Esophagus muscularis mucosa (tissue), 4 donors: Measurements from ENCODE around the gene CBY1. TPM values are rescaled to one million over a fixed set of nuclear protein-coding genes. Genes with fewer than 3 reads are reported as not detected.

Source experiments
- DNase-seq: peaks from one replicate; pipeline ENCODE4 v3.0.0-alpha.2; 2017; ENCODE audit errors: extremely low spot score
- H3K27ac ChIP-seq, 4 donors: fragments of 200-600 bp; sonication (generic); replicated peaks in 1 of 4; 1 replicate in 3 of 4; 2 replicates in 1 of 4; pipeline ENCODE4 v1.5.1; 2016 to 2019; ENCODE audit warnings: mild to moderate bottlenecking in 1 of 4
- H3K27me3 ChIP-seq, 4 donors: fragments of 200-600 bp; sonication (generic); one replicate each; pipeline versions ENCODE4 v1.5.1 to v1.6.0; 2016 to 2019
- H3K36me3 ChIP-seq, 4 donors: fragments of 200-600 bp; sonication (generic); one replicate each; pipeline ENCODE4 v1.5.1; 2016 to 2019
- H3K4me1 ChIP-seq, 4 donors: fragments of 200-600 bp; sonication (generic); one replicate each; pipeline ENCODE4 v1.5.1; 2016 to 2019
- H3K4me3 ChIP-seq, 4 donors: fragments of 200-600 bp; sonication (generic); 1 replicate in 2 of 4; 2 replicates in 2 of 4; pipeline ENCODE4 v1.5.1; 2016 to 2019; ENCODE audit warnings: mild to moderate bottlenecking in 4 of 4, moderate library complexity in 1 of 4
- H3K9me3 ChIP-seq, 4 donors: fragments of 200-600 bp; sonication (generic); 1 replicate in 3 of 4; 2 replicates in 1 of 4; pipeline ENCODE4 v1.5.1; 2016 to 2019
- CTCF ChIP-seq, 3 experiments: fragments of 200-600 bp in 2 of 3; fragments of 450-650 bp in 1 of 3; sonication (generic) in 2 of 3; IDR thresholded peaks; one replicate each; pipeline ENCODE4 v1.5.1; 2017 to 2019; ENCODE audit warnings: antibody characterized with exemption in 3 of 3, mild to moderate bottlenecking in 2 of 3, moderate library complexity in 1 of 3
- EP300 ChIP-seq: sonication (generic); formaldehyde crosslinking; IDR thresholded peaks from one replicate; pipeline ENCODE4 v1.6.1; 2017; ENCODE audit warnings: antibody characterized with exemption
- POLR2A ChIP-seq: fragments of 450-650 bp; IDR thresholded peaks from one replicate; pipeline ENCODE4 v1.6.1; 2017; ENCODE audit warnings: antibody characterized with exemption, moderate library complexity, mild to moderate bottlenecking, low read depth
- POLR2AphosphoS5 ChIP-seq, 2 donors: sonication (generic); formaldehyde crosslinking; IDR thresholded peaks; one replicate each; pipeline ENCODE4 v1.6.1; 2017; ENCODE audit warnings: antibody characterized with exemption in 2 of 2
- WGBS: methylation state at CpG from one replicate; pipeline ENCODE4 v1.1.5; 2018; 5-methylcytosine and 5-hydroxymethylcytosine counted together
- intact Hi-C: fragments of 100-400 bp; cut with DNase I; formaldehyde crosslinking; loops from one replicate; pipeline ENCODE4 v1.15.1; 2023
- total RNA-seq, 4 donors: library from RNA; depleted of rRNA; stranded (reverse); fragments of >200 nt; gene quantifications; one replicate each; pipeline versions ENCODE4 v1.1.0 to v1.2.1, GENCODE V29; 2016

CBY1 gene
- total RNA-seq, 4 donors from 2014 or later, result 25.2 to 36.9 (median 33.9) TPM

DNA sequence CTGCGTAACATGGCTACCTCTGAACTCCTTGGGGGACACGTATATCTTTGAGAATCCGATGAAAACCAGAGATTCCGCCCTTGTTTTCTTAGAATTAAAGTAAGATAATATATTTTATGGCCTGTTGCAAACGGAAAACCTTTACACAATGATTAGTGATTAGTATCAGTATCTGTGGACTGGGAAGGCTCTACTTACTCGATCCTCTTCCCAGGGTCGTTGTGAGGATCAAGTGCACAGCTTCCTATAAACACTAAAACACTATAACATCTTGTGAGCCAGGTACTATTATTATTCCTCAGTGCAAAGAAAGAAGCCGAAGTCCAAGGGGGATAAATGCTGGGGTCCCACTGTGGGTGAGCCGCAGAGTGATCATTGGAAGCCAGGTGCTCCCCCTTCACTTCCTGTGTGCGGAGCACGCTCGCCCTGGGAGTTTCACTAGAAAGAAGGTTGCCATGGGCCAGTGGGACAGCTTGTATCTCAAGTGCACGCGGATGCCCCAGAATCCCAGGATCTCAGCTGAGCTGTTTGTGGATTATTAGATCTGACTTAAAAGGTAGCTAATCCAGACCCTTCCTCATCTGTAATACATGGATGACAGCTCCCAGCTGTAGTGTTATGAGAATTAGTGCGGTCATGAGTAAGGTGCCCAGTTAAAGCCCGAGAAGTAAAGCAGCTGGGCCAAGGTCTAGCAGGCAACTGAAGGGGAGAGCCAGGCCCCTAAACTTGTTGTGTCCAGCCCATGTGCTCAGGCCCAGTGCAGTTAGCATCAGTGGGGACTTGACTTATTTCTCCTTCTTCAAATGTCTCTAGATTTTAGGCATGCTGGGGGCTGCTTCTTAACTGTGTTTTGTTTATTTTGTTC is 839 bp downstream of the CBY1 start:
- Histone ChIP-seq H3K9me3 (no peaks in the 10 kb centered on the region), H3K4me1 (peaks cover 16 to 30% (median 22%) of the 10 kb centered on the region in 4 donors), H3K36me3 (peaks cover 0 to 16% (median 9%) of the 10 kb centered on the region in 4 donors), H3K4me3 (peak overlapping the region; percentile 83 to 96 (median 88)), H3K27ac (peak overlapping the region; percentile 85 to 90 (median 89)), H3K27me3 (no peaks in the 10 kb centered on the region)
- intact Hi-C loops, result no loop called here
- WGBS, result 3% methylated on average over 14 of the region's 16 CpGs
- no peak for DNase-seq
- TF ChIP-seq CTCF (IDR thresholded peaks at IDR 0.05) (no peak), EP300 (no peak), POLR2A (no peak), POLR2AphosphoS5 (IDR thresholded peaks at IDR 0.05) (no peak)

GRCh38 chr22:38674888-38675287 is 18.4 kb downstream of the CBY1 start:
- Histone ChIP-seq H3K27me3 (no peaks in the 10 kb centered on the region), H3K4me1 (no peaks in the 10 kb centered on the region), H3K36me3 (peaks cover 26 to 39% (median 34%) of the 10 kb centered on the region in 4 donors), H3K9me3 (no peaks in the 10 kb centered on the region), H3K4me3 (no peak overlapping the region), H3K27ac (no peak overlapping the region)
- TF ChIP-seq CTCF (IDR thresholded peaks at IDR 0.05) (no peak), EP300 (no peak), POLR2AphosphoS5 (IDR thresholded peaks at IDR 0.05) (no peak), POLR2A (no peak)
- intact Hi-C loops, result no loop called here
- no peak for DNase-seq
- 71% methylated on average over 5 of the region's 5 CpGs for WGBS

DNA sequence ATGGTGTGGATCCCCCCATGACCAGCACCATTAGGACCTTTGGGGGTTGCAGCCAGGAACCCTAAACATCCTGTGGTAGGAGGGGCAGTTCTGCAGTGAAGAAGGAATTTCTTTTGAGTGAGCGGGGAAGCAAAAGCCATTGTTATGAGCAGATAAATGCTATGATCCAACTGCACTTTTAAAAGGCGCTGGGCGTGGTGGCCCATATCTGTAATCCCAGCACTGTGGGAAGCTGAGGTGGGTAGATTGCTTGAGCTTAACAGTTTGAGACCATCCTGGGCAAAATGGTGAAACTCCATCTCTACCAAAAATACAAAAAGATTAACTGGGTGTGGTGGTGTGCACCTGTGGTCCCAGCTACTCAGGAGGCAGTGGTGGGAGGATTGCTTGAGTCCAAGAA is 19.4 kb downstream of the CBY1 start:
- Histone ChIP-seq H3K36me3 (peaks cover 23 to 33% (median 31%) of the 10 kb centered on the region in 4 donors), H3K27ac (no peak overlapping the region), H3K27me3 (no peaks in the 10 kb centered on the region), H3K4me1 (no peaks in the 10 kb centered on the region), H3K9me3 (no peaks in the 10 kb centered on the region), H3K4me3 (no peak overlapping the region)
- TF ChIP-seq POLR2A (no peak), POLR2AphosphoS5 (IDR thresholded peaks at IDR 0.05) (no peak), CTCF (IDR thresholded peaks at IDR 0.05) (no peak), EP300 (no peak)
- 98% methylated on average over 3 of the region's 3 CpGs for WGBS
- intact Hi-C loops, result no loop called here
- DNase-seq, result no peak

DNA sequence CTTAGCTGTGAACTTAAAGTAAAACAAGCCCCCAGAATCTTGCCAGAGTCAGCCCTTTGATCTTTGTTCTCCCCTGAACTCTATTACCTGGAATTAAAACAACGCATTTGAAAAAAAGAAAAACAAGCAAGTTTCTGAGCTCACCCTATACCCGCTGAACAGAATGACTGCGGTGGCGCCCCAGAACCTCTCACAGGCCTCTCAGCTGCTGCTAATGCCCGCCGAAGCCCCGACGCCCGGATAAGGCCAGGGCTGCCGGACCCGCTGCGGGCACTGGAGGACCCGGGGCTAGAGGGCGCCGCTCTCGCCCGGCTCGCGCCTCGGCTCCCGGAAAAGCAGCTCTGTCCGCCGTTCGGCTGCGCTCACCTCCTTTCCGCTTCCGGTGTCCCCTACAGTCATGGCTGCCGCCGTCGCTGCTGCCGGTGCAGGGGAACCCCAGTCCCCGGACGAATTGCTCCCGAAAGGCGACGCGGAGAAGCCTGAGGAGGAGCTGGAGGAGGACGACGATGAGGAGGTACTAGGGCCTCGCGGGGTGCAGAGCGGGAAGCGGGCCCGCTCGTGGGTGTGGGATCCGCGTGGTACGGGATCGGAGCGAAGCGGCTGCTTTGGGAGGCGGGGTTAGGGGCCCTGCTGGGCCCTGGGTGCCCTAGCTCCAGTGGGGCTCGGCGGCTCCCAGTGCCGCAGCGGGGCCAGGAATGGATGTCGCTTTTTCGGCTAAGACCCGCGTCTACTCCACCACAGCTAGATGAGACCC is 25.3 kb downstream of the CBY1 start, which contains the start of gene TOMM22:
Gene TOMM22, plus strand, starts transcription at position 376 of the 754 bp plus-strand sequence. Its CDS starts 22 bp downstream, at position 398.
- peak; percentile 80 to 97 for TF ChIP-seq POLR2AphosphoS5 (IDR thresholded peaks at IDR 0.05)
- no peak for TF ChIP-seq POLR2A
- peak; percentile 59 to 85 (median 84) for TF ChIP-seq CTCF (IDR thresholded peaks at IDR 0.05)
- no peak for TF ChIP-seq EP300
- Histone ChIP-seq H3K27me3 (no peaks in the 10 kb centered on the region), H3K4me3 (peak within 1 kb of the TSS; percentile 85 to 99 (median 97)), H3K36me3 (peaks cover 26 to 37% (median 37%) of the 10 kb centered on the region in 4 donors), H3K27ac (peak within 1 kb of the TSS; percentile 73 to 80 (median 78)), H3K4me1 (peaks cover 18 to 22% (median 20%) of the 10 kb centered on the region in 4 donors), H3K9me3 (no peaks in the 10 kb centered on the region)
- under 1% methylated on average over 9 of the region's 60 CpGs for WGBS
- intact Hi-C loops, result no loop called here
- peak; percentile 96 for DNase-seq
